ENCODE results near the gene KIF17. TPM values are rescaled to one million over a fixed set of nuclear protein-coding genes. Genes with fewer than 3 reads are reported as not detected.
A peak's percentile ranks its signal among the peaks of the same experiment; 100 is the strongest.

Gene KIF17
- total and polyA plus RNA-seq, 2 of the 4 experiments (the other 2 are of a cell fraction) = 4.5 to 5.7 TPM

GRCh38 chr1:20662110-20662475 is 55.7 kb downstream of the KIF17 start:
- no peak for DNase-seq
- BruUV-seq (replicated peaks) = no TSS peak

More at GRCh38 chr1:20662110-20662475, 55.7 kb downstream of the KIF17 start:
- peak overlapping the region; percentile 96 for H3K4me2 ChIP-seq (ENCODE audit: low read depth, low read length)
- H3K56ac ChIP-seq (ENCODE audit: extremely low read depth, insufficient read depth, low read length) = 0 out of 2 replicates have a peak overlapping the region, but pooled peaks have one; percentile 41
- no peak overlapping the region for H2BK20ac ChIP-seq (ENCODE audit: low read depth, low read length)
- peak overlapping the region; percentile 98 to 99 for H4K8ac ChIP-seq (ENCODE audit: low read depth in 2 of 2, low read length in 2 of 2)
- peaks cover 26 to 50% of the 10 kb centered on the region in 2 experiments for H3K79me1 ChIP-seq (ENCODE audit: low read depth in 1 of 2, low read length in 2 of 2)
- H4K20me1 ChIP-seq (ENCODE audit: insufficient read depth, low read length) = no peaks in the 10 kb centered on the region; the same call in 1 of the 2 replicates
- H4K91ac ChIP-seq (ENCODE audit: insufficient read depth, low read depth, low read length) = peak overlapping the region; percentile 86
- no peak overlapping the region for H2BK120ac ChIP-seq (ENCODE audit: low read depth, low read length)
- H2BK5ac ChIP-seq (ENCODE audit: low read depth, low read length, poor library complexity, severe bottlenecking) = peak overlapping the region; percentile 78
- peak overlapping the region; percentile 87 for H3K27ac ChIP-seq (ENCODE audit: insufficient read depth, low read length)
- H2AK5ac ChIP-seq (ENCODE audit: low read depth, low read length) = peak overlapping the region; percentile 73
- peaks cover 9% of the 10 kb centered on the region for H3K9me1 ChIP-seq (ENCODE audit: insufficient read depth, low read length)
- POLR2A ChIA-PET (ENCODE audit: unreplicated experiment) = no interaction called here
- H3K9ac ChIP-seq (ENCODE audit: low read depth, low read length) = peak overlapping the region; percentile 89
- peak overlapping the region; percentile 94 for H4K5ac ChIP-seq (ENCODE audit: low read depth, low read length)
- peak overlapping the region; percentile 72 for H2AK9ac ChIP-seq (replicated peaks; ENCODE audit: low read depth, low read length, poor library complexity)
- peak overlapping the region; percentile 93 for H2AFZ ChIP-seq (replicated peaks; ENCODE audit: low read length, poor library complexity)
- in situ Hi-C loops (cut with MboI; ENCODE audit: low sequenced_read_pairs) (no loop called here), dilution Hi-C loops (cut with HindIII; ENCODE audit: low sequenced_read_pairs, unreplicated experiment) (no loop called here), intact Hi-C loops (cut with micrococcal nuclease) (loop anchor here (1.0 kb wide), 1 partner anchor 36 kb away; no protein-coding TSS in a partner anchor)
- no peak overlapping the region for H3K18ac ChIP-seq (ENCODE audit: low read depth, low read length)
- H3K4me3 ChIP-seq (ENCODE audit: insufficient read depth, low read depth, low read length) = peak overlapping the region; percentile 75
- H3K9me3 ChIP-seq (ENCODE audit: control insufficient read depth, insufficient read depth, low read length) = no peaks in the 10 kb centered on the region
- CTCF ChIA-PET = interaction anchor here (1.1 kb wide), 1 partner anchor 533 kb away, joined by 3 read pairs; no protein-coding TSS in a partner anchor
- H2BK15ac ChIP-seq (ENCODE audit: low read depth, low read length) = no peak overlapping the region
- H3K4me1 ChIP-seq (ENCODE audit: control insufficient read depth, insufficient read depth, low read length) = peaks cover 4% of the 10 kb centered on the region
- H3K36me3 ChIP-seq (ENCODE audit: control insufficient read depth, insufficient read depth, low read length) = peaks cover 7% of the 10 kb centered on the region
- peak overlapping the region; percentile 89 for H3K4ac ChIP-seq (ENCODE audit: low read depth, low read length)
- H3K14ac ChIP-seq (replicated peaks; ENCODE audit: low read depth, low read length) = peak overlapping the region; percentile 55
- TF ChIP-seq, protein P1, sequence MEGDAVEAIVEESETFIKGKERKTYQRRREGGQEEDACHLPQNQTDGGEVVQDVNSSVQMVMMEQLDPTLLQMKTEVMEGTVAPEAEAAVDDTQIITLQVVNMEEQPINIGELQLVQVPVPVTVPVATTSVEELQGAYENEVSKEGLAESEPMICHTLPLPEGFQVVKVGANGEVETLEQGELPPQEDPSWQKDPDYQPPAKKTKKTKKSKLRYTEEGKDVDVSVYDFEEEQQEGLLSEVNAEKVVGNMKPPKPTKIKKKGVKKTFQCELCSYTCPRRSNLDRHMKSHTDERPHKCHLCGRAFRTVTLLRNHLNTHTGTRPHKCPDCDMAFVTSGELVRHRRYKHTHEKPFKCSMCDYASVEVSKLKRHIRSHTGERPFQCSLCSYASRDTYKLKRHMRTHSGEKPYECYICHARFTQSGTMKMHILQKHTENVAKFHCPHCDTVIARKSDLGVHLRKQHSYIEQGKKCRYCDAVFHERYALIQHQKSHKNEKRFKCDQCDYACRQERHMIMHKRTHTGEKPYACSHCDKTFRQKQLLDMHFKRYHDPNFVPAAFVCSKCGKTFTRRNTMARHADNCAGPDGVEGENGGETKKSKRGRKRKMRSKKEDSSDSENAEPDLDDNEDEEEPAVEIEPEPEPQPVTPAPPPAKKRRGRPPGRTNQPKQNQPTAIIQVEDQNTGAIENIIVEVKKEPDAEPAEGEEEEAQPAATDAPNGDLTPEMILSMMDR (conservative IDR thresholded peaks at IDR 0.05; ENCODE audit: low read depth, low read length) = no peak
- no peak for TF ChIP-seq CHD1 (IDR thresholded peaks at IDR 0.05; ENCODE audit: low read depth, low read length)
- TF ChIP-seq, protein P2, sequence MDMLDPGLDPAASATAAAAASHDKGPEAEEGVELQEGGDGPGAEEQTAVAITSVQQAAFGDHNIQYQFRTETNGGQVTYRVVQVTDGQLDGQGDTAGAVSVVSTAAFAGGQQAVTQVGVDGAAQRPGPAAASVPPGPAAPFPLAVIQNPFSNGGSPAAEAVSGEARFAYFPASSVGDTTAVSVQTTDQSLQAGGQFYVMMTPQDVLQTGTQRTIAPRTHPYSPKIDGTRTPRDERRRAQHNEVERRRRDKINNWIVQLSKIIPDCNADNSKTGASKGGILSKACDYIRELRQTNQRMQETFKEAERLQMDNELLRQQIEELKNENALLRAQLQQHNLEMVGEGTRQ (IDR thresholded peaks at IDR 0.05; ENCODE audit: low read depth, low read length) = no peak
- no peak for TF ChIP-seq FOS (IDR thresholded peaks at IDR 0.05; ENCODE audit: low read depth, low read length)
- no peak for TF ChIP-seq MXI1 (IDR thresholded peaks at IDR 0.05; ENCODE audit: borderline replicate concordance, low read depth, low read length)
- TF ChIP-seq SMC3 (IDR thresholded peaks at IDR 0.05; ENCODE audit: low read depth, low read length) = no peak
- TF ChIP-seq MAFK (IDR thresholded peaks at IDR 0.05; ENCODE audit: low read depth, low read length) = no peak
- no peak for TF ChIP-seq POLR2A (IDR thresholded peaks at IDR 0.05; ENCODE audit: low read depth, low read length)
- no peak for TF ChIP-seq RAD21 (IDR thresholded peaks at IDR 0.05; ENCODE audit: low read length)
- no peak for TF ChIP-seq RFX5 (IDR thresholded peaks at IDR 0.05; ENCODE audit: low read depth, low read length)
- 68% methylated on average over 2 of the region's 7 CpGs; no CpG with 5 or more reads in 1 of the 2 experiments for WGBS, 2 experiments (ENCODE audit: extremely low coverage in 2 of 2, insufficient read length in 1 of 2)
- no peak overlapping the region for H3K23ac ChIP-seq (ENCODE audit: low read depth, low read length)
- no peaks in the 10 kb centered on the region for H3K27me3 ChIP-seq (ENCODE audit: control insufficient read depth, insufficient read depth, low read length)
- no peak for ATAC-seq (ENCODE audit: low read depth)

Measured in IMR-90 (cell line).